Stimulated activated CD8-positive, alpha-beta memory T cell treated with anti-CD3 and anti-CD28 coated beads, Interleukin-15, amount 100 ng/mL, for 1 hour (primary cell): ENCODE results near the gene LRTM1.

Experiments
- DNase-seq: peaks from one replicate; pipeline ENCODE4 v3.0.0-alpha.2; 2020; ENCODE audit warnings: low read depth

The LRTM1 gene

GRCh38 chr3:54939557-54940300 is 11.9 kb upstream of the LRTM1 start:
- DNase-seq = no peak

- no peak for DNase-seq
Observed at GRCh38 chr3:54936561-54936960, 8.7 kb upstream of the LRTM1 start.

DNA sequence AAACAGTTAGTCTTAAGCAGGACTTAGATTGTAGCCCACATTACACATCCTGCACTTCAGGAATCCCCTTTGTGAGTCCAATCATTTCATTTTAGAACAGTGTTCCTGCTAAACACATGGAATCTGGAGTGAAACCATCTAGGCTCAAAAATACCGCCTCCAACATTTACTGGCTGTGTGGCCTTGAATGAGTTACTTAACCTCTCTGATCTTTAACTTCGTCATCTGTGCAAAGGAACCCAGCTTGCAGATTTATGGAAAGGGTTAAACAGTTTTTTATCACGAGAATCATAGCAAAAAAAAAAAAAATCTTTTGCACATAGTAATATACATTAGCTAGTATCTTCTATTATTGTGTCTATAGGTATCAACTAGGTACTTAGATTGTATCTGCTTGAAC is 8.0 kb upstream of the LRTM1 start:
- no peak for DNase-seq

GRCh38 chr3:54932606-54933005 is 4.7 kb upstream of the LRTM1 start:
- no peak for DNase-seq

DNA sequence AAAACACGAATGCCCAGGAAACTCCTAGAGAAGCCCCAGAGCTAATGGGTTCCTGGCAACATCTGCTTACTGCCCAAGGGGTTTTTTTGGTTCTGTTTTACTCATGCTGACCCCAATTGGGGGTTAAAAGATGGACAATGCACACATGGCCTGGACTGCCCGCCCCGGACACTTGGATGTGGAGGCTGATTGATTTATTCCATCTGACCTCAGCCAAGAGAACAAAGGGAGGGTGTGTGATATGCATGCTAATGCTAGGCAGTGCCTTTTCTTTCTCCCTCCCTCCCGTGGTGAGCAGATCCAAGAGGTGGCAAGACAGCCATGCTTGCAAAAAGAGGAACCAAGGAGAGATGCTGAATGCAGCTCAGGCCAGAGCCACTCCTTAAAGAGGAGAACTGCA is 3.3 kb upstream of the LRTM1 start:
- no peak for DNase-seq

GRCh38 chr3:54918516-54918915 is 9.3 kb downstream of the LRTM1 start:
- DNase-seq = no peak

- no peak for DNase-seq
Observed at GRCh38 chr3:54917862-54918261, 10.0 kb downstream of the LRTM1 start.

DNA sequence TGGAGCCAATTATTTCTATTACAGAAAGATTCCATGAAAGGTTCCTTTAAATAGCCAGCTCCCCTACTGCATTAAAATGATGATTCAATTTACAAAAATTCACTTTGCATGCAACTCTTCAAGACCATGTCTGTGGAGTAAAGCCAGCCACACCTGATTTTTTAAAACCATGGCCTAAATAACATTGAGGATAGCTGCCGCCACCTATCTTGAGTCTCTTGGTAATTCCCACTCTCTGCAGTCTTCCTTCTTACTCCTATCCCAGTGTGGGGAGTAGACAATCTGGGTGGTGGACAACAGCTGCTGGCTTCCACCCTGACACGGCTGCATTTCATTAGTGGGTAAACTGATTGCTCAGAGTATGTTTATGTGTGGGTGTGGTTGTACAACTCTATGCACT is 10.7 kb downstream of the LRTM1 start:
- DNase-seq = no peak

DNA sequence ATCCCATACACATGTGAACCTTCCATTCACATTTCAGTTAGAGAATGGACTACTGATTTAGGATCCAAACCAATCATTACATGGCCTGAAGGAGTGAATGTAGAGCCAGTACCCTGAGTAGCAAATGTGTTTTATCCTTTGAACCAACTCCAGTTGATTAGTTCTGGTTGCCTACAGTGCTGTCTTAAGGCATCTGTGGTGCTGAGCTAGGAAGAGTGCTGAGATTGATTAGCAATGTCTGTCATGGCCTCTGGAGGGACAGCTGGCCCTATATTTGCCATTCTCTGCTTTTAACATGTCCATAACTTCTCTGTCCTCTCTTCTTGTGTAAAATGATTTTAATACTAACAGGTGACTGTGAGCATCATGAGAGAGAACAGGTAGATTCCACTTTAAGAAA is 11.1 kb downstream of the LRTM1 start:
- no peak for DNase-seq

GRCh38 chr3:54915976-54916375 is 11.9 kb downstream of the LRTM1 start:
- no peak for DNase-seq

- DNase-seq = no peak
Observed at GRCh38 chr3:54915181-54915580, 12.7 kb downstream of the LRTM1 start.

GRCh38 chr3:54914180-54914579 is 13.7 kb downstream of the LRTM1 start:
- DNase-seq = no peak

DNA sequence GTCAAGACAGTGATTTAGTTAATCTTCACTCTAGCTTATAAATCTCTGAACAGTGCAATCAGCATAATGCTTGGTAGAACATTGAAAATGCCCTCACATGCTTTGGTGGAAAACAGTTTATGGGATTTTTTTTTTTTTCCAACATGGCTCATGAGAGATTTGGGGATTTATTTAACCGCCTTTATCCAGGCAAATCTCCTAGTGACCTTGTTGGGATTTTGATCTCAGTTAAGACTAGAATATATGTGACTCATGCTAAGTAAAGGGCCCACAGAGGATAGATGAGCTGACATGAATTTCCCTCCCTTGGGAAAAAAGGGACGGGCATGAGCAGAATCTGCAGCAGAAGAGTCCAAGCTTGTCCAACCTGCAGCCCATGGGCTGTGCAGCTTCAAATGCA is 18.7 kb downstream of the LRTM1 start:
- no peak for DNase-seq

GRCh38 chr3:54906763-54907162 is 21.1 kb downstream of the LRTM1 start:
- DNase-seq = no peak

- no peak for DNase-seq
Observed at GRCh38 chr3:54905920-54906319, 21.9 kb downstream of the LRTM1 start.

DNA sequence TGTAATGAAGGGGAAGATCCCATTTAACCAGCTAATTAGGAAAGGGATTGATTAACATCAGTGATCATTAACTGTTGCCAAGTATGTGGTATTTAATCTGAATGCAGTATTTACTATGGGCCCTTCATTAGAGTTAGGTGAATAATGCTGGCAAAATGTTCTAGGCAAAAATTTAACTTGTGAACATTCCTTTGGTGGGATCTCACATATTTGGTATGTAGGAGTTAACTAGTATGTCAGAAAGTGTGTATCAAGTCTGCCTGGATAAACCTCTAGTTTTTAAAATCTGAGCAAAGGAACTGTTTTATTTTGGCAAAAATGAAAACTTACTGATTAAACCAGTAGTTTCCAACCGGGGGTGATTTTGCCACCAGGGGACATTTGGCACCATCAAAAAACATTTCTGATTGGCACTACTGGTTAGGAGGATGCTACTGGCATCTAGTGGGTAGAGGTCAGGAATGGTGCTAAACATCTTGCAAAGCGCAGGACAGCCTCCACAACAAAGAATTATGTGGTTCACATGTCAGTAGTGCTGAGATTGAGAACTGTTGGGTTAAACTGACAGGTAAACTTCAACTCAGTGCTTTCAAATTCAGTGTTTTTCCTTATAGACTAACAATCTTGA is 22.5 kb downstream of the LRTM1 start:
- DNase-seq = no peak

GRCh38 chr3:54901906-54902685 is 25.8 kb downstream of the LRTM1 start:
- no peak for DNase-seq

DNA sequence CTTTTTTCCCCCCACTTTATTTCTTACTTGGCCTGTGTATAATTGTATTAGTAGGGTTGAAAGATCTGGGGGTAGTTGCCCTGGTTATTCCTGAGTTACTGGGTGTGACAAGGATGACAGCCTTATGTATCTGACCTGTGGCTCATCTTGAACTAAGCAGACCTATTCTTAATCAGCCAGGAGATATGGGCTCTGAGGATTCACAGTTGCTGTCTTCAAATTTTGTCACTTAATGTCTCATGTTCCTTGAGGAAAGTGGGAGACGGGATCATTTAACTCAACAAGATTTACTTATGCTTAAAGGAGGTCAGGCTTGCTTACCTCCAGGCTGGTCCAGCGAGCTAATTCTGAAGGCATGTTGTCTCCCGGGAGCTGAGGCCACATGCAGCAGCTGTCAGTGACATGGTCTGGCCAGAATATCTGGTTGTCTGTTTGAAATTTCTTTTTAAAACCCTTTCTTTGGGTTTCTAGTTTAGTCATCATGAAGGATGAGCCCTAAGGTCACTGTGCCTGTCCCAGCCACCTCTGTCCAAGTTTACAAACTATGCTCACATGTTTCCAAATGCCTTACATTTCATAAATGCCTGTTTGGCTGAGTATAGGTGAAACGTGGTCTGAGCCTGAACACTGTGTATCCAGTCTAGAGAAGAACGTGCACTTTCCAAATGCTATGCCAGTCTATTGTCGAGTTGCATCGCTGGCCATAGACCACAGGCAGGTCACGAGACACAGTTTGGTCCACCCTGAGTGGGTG is 26.8 kb downstream of the LRTM1 start:
- DNase-seq = no peak

DNA sequence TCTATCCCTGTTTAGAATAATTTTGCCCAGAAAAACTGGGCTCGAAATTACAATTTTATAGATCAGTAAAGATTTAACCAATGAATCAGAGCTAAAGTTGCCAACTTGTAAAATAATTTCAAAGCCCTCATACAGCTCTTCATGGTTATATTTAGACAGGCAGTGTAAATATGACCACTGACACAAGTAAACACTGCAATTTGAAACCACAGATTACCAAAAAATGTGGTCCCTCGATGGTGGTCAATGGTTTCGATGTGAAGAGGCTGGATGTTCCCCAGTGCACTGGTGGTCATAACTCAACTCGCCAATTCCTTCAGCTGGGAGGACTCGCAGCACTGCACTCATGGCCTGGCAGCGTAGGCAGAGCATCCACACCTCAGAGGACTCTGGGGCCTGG is 28.6 kb downstream of the LRTM1 start:
- DNase-seq = no peak

- no peak for DNase-seq
Observed at GRCh38 chr3:54897028-54897711, 30.7 kb downstream of the LRTM1 start.

DNA sequence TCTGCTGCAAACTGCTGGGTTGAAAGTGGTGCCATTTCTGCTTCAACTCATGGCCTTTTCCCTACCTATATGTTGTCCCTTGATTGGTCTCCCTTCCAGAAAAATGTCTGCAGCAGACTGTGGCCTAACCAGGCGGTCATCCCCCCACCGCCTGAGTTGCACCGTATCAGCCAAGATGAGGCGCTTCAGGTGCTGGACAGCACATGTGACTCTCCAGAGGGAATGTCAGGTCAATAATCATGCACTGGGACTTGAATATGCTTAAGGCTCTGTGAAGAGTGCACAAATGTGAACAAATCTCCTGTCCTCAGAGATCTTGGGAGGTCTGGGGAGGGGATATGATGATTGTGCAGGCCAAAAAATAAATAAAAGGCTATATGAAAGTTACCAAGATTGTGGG is 32.2 kb downstream of the LRTM1 start:
- DNase-seq = no peak

GRCh38 chr3:54892168-54892567 is 35.7 kb downstream of the LRTM1 start:
- DNase-seq = no peak
